ES-I3 (cell line): ENCODE data around the gene ST3GAL5.
"Not testable (repeated sequence)": the region's sequence is repeated elsewhere in the genome, so short reads cannot be mapped to it uniquely, and the experiment has no call there.

Source experiments
- H3K36me3 ChIP-seq: 2 replicates; pipeline ENCODE4 v1.6.1; 2013; ENCODE audit warnings: mild to moderate bottlenecking, low read length, control low read depth, moderate library complexity; ENCODE audit not compliant: insufficient read depth
- H3K4me1 ChIP-seq: 2 replicates; pipeline ENCODE4 v1.6.1; 2013; ENCODE audit warnings: mild to moderate bottlenecking, control low read depth, low read length; ENCODE audit not compliant: insufficient read depth
- H3K9ac ChIP-seq: 2 replicates; pipeline ENCODE4 v1.6.1; 2013; ENCODE audit warnings: low read depth, mild to moderate bottlenecking, low read length, moderate library complexity
- H3K9me3 ChIP-seq: 2 replicates; pipeline ENCODE4 v1.6.1; 2013; ENCODE audit warnings: mild to moderate bottlenecking, low read length, moderate library complexity; ENCODE audit not compliant: control insufficient read depth, insufficient read depth

Gene ST3GAL5

GRCh38 chr2:85890522-85891176 lies 1.9 kb upstream of the ST3GAL5 start:
- Histone ChIP-seq H3K4me1 (peaks cover 8% of the 10 kb centered on the region), H3K9ac (no peak overlapping the region), H3K36me3 (no peaks in the 10 kb centered on the region), H3K9me3 (no peaks in the 10 kb centered on the region)

GRCh38 chr2:85889627-85890281 lies 964 bp upstream of the ST3GAL5 start:
- H3K9me3 ChIP-seq: no peaks in the 10 kb centered on the region
- H3K36me3 ChIP-seq: no peaks in the 10 kb centered on the region
- H3K4me1 ChIP-seq: peaks cover 8% of the 10 kb centered on the region
- peak overlapping the region; percentile 76; the same call in 1 of the 2 replicates for H3K9ac ChIP-seq

- Histone ChIP-seq H3K4me1 (peaks cover 8% of the 10 kb centered on the region), H3K36me3 (no peaks in the 10 kb centered on the region), H3K9ac (peak overlapping the region; percentile 76), H3K9me3 (no peaks in the 10 kb centered on the region)
These were observed 638 bp downstream of the ST3GAL5 start for GRCh38 chr2:85888020-85888683.

GRCh38 chr2:85887566-85888019 lies 1.2 kb downstream of the ST3GAL5 start:
- H3K36me3 ChIP-seq: no peaks in the 10 kb centered on the region
- H3K9me3 ChIP-seq: no peaks in the 10 kb centered on the region
- H3K9ac ChIP-seq: peak overlapping the region; percentile 76; the same call in 1 of the 2 replicates
- H3K4me1 ChIP-seq: peaks cover 8% of the 10 kb centered on the region

- no peaks in the 10 kb centered on the region for H3K36me3 ChIP-seq
- H3K4me1 ChIP-seq: peaks cover 8% of the 10 kb centered on the region
- no peaks in the 10 kb centered on the region for H3K9me3 ChIP-seq
- no peak overlapping the region for H3K9ac ChIP-seq
These were observed 2.2 kb downstream of the ST3GAL5 start for GRCh38 chr2:85886590-85886989.

GRCh38 chr2:85886141-85886540 lies 2.6 kb downstream of the ST3GAL5 start:
- Histone ChIP-seq H3K36me3 (no peaks in the 10 kb centered on the region), H3K9me3 (no peaks in the 10 kb centered on the region), H3K4me1 (peaks cover 8% of the 10 kb centered on the region), H3K9ac (no peak overlapping the region)

GRCh38 chr2:85881781-85882180 lies 7.0 kb downstream of the ST3GAL5 start:
- H3K36me3 ChIP-seq, H3K9me3 ChIP-seq, H3K9ac ChIP-seq, H3K4me1 ChIP-seq: not testable (repeated sequence)

- not testable (repeated sequence) for H3K36me3 ChIP-seq, H3K9ac ChIP-seq, H3K9me3 ChIP-seq, H3K4me1 ChIP-seq
These were observed 8.0 kb downstream of the ST3GAL5 start for GRCh38 chr2:85880716-85881328.

- no peaks in the 10 kb centered on the region for H3K36me3 ChIP-seq
- peaks cover 6% of the 10 kb centered on the region for H3K4me1 ChIP-seq
- no peaks in the 10 kb centered on the region for H3K9me3 ChIP-seq
- no peak overlapping the region for H3K9ac ChIP-seq
These were observed 9.9 kb downstream of the ST3GAL5 start for GRCh38 chr2:85878719-85879370.

- Histone ChIP-seq H3K4me1 (peaks cover 6% of the 10 kb centered on the region), H3K9me3 (no peaks in the 10 kb centered on the region), H3K36me3 (no peaks in the 10 kb centered on the region), H3K9ac (no peak overlapping the region)
These were observed 13.3 kb downstream of the ST3GAL5 start for GRCh38 chr2:85875350-85876050.

GRCh38 chr2:85873679-85874078 lies 15.1 kb downstream of the ST3GAL5 start:
- H3K9ac ChIP-seq: no peak overlapping the region
- no peaks in the 10 kb centered on the region for H3K9me3 ChIP-seq
- H3K4me1 ChIP-seq: peaks cover 6% of the 10 kb centered on the region
- no peaks in the 10 kb centered on the region for H3K36me3 ChIP-seq

- Histone ChIP-seq H3K9ac (no peak overlapping the region), H3K36me3 (no peaks in the 10 kb centered on the region), H3K9me3 (no peaks in the 10 kb centered on the region), H3K4me1 (peaks cover 10% of the 10 kb centered on the region)
These were observed 16.1 kb downstream of the ST3GAL5 start for GRCh38 chr2:85872536-85873161.

- Histone ChIP-seq H3K9ac (no peak overlapping the region), H3K9me3 (no peaks in the 10 kb centered on the region), H3K4me1 (peaks cover 15% of the 10 kb centered on the region), H3K36me3 (no peaks in the 10 kb centered on the region)
These were observed 17.2 kb downstream of the ST3GAL5 start for GRCh38 chr2:85871494-85872164.
